H7 (cell line): Measurements from ENCODE around the gene NRM. TPM values are rescaled to one million over a fixed set of nuclear protein-coding genes. Genes with fewer than 3 reads are reported as not detected.
A peak's percentile ranks its signal among the peaks of the same experiment; 100 is the strongest.
"Not testable (repeated sequence)": the region's sequence is repeated elsewhere in the genome, so short reads cannot be mapped to it uniquely, and the experiment has no call there.

ENCODE experiments used
- DNase-seq: peaks from one replicate; pipeline ENCODE4 v3.0.0; 2012
- H3K27me3 ChIP-seq: 2 replicates; pipeline ENCODE4 v1.6.0; 2011; ENCODE audit warnings: mild to moderate bottlenecking, low read length; ENCODE audit not compliant: control insufficient read depth, insufficient read depth
- H3K36me3 ChIP-seq: replicated peaks from 2 replicates; pipeline ENCODE4 v1.5.1; 2011; ENCODE audit warnings: low read length; ENCODE audit not compliant: control insufficient read depth, insufficient read depth
- H3K4me3 ChIP-seq: 2 replicates; pipeline ENCODE4 v1.5.1; 2011; ENCODE audit warnings: low read depth, mild to moderate bottlenecking, control low read depth, low read length, moderate library complexity; ENCODE audit not compliant: insufficient read depth
- total RNA-seq: library from RNA; depleted of rRNA; stranded (reverse); fragments of >200 nt; shearing (Covaris generic); gene quantifications from 2 replicates; pipeline ENCODE4 v1.2.3, GENCODE V29; 2014; rRNA removed

The NRM gene, protein sequence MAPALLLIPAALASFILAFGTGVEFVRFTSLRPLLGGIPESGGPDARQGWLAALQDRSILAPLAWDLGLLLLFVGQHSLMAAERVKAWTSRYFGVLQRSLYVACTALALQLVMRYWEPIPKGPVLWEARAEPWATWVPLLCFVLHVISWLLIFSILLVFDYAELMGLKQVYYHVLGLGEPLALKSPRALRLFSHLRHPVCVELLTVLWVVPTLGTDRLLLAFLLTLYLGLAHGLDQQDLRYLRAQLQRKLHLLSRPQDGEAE
- total RNA-seq: 20.7 and 23.8 TPM in 2 replicates

DNA sequence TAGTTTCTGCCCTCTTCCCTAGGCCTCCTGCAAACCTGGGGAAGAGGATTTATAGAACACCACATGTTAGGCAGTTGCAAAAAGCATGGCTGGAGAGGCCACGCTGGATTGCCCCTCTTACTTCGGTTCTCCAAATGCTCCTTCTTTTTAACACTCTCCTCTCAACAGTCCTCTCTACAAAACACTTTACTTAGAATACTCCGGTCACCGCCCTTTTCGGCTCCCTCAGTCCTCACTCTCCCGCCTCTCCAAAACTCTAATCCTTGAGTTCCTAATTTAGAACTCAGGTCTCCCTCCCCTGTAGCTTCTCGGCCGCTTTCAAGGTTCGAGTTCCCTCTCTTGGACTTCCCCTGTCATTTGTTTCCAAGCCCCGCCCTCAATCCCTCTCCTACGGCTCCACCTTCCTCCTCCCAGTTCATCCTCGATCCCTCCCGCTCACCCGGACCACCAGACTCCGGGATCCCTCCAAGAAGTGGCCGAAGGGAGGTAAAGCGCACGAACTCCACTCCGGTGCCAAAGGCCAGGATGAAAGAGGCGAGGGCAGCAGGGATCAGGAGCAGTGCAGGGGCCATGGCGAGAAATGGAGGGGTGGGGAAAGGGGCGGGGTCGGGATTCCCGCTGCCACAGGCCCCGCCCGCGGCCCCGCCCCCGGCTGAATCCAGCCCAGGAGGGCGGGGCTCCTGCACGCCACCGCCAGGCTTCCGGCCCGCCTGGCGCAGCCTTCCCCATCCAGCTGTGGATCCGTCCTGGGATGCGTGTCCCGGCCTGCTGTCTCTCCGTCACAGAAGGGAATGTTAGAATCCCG, at the start of gene NRM:
TSS of gene NRM (minus strand) at position 582 of the 805 bp plus-strand sequence. CDS start at position 572, 10 bp downstream.
- Histone ChIP-seq H3K27me3 (no peaks in the 10 kb centered on the region), H3K36me3 (no peaks in the 10 kb centered on the region), H3K4me3 (peak within 1 kb of the TSS; percentile 52)
- peak; percentile 97 for DNase-seq

DNA sequence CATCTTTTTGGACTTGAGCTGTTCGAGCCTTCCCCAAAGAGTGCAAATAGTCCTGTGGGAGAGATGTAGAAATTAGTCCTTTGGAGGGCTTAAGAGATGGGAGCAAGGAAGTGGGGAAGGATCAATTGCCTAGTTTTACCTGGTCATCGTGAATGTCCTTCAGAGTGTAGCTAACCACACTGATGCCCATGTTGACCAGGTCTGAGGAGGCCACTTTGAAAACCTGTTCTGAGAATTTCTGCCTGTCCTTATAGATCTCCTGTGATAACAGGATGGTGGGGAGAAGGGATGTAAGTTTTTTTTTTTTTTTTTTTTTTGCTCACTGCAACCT, 49.7 kb upstream of the NRM start:
- DNase-seq: no peak
- Histone ChIP-seq H3K4me3 (no peak overlapping the region), H3K27me3 (no peaks in the 10 kb centered on the region), H3K36me3 (peaks cover 26% of the 10 kb centered on the region)

DNA sequence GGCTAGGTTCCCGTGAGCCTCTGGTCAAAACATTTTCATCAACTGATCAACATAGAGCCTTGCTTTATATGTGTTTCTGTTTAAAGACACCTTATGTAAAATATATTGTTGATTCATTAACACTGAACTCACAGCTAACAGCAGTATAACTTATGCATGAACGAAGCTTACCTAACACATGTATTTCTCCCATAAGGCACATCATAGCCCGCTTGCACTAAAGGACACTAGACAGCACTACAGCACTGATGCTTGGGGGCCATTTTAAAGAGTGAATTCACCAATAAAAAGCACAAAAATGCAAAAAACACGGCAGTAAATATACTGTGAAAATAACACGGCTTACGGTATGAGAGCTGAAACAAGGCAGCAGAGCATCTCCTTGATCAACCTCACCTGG, 47.7 kb upstream of the NRM start:
- Histone ChIP-seq H3K27me3 (no peaks in the 10 kb centered on the region), H3K36me3 (peaks cover 30% of the 10 kb centered on the region), H3K4me3 (no peak overlapping the region)
- DNase-seq: no peak

DNA sequence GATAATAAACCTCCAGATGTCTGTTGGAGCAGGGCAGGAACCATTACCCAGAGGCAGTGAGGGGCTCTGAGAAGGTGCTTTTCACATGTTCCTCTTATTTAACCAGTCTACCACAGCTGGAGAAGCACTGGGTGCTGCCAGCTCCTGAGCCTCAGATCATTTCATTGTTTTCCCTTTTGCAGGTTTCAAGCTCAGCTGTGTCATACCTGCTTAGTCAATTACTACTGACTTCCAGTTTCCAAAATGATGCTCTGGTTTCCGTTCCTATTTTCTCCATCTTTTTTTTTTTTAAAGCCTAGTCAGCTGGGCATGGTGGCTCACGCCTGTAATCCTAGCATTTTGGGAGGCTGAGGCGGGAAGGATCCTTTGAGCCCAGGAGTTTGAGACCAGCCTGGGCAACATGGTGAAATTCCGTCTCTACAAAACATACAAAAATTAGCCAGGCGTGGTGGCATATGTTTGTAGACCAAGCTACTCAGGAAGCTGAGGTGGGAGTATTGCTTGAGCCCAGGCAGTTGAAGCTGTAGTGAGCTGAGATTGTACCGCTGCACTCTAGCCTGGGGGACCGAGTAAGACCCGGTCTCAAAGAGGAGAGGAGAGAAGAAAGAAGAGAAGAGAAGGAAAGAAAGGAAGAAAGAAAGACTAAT, 45.0 kb upstream of the NRM start:
- H3K36me3 ChIP-seq: peaks cover 27% of the 10 kb centered on the region
- no peaks in the 10 kb centered on the region for H3K27me3 ChIP-seq
- no peak overlapping the region for H3K4me3 ChIP-seq
- DNase-seq: no peak

DNA sequence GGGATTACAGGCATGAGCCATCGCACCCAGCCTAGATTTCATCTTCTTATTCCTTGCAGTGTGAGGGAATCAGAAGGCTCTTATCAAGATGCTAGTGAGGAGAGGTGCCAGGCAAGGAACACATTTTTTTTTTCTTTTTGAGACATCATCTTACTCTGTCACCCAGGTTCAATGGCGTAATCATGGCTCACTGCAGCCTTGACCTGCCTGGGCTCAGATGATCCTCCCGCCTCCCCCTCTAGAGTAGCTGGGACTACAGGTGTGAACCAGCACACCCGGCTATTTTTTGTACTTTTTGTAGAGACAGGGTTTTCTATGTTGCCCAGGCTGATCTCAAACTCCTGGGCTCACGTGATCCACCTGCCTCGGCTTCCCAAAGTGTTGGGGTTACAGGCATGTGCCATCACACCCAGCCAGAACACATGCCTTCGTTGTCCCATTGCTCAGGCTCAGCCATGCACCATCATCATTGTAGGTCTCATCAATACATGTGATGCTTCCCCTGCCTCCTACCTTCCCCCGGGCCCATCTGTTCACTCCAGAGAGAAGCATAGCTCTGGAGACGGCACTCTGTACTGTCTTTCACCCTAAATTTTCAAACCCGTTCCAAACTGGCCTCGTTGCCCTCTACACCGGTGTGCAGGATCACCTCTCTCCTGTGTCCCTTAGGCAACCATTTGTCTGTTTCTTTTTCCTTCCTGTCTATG, 41.6 kb upstream of the NRM start:
- no peak overlapping the region for H3K4me3 ChIP-seq
- H3K27me3 ChIP-seq: no peaks in the 10 kb centered on the region
- peaks cover 30% of the 10 kb centered on the region for H3K36me3 ChIP-seq
- DNase-seq: no peak

DNA sequence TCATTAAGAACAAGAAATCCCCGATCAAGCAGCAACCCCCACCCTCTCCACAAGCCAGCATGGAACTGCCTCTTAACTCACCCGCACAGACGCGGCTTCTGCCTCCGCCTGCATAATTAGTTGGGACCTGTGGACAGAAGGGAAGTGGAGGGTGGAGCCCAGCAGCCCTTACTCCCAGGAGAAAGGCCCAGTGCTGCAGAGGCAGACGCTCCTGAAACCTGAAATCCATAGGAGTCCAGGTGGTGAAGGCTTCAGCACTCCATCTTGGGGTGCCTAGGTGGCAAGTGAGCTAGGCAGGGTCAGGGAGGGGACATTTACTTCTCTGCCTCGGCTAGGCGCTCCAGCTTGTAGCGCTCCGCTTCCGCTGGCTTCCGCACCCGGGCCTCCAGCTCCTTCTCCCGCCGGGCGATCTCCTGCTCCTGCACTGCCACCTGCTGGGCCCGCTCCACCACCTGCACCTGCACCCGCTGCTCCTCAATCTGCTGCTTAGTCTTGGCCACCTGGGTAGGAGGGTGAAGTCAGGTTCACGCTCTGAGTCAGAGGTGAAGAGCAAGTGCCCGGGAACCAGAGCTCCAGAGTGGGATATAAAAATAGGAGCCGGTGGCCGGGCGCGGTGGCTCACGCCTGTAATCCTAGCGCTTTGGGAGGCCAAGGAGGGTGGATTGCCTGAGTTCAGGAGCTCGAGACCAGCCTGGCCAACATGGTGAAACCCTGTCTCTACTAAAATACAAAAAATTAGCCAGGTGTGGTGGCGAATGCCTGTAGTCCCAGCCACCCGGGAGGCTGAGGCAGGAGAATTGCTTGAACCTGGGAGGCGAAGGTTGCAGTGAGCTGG, 40.0 kb upstream of the NRM start:
- Histone ChIP-seq H3K27me3 (no peaks in the 10 kb centered on the region), H3K36me3 (peaks cover 26% of the 10 kb centered on the region), H3K4me3 (no peak overlapping the region)
- peak; percentile 87 for DNase-seq

DNA sequence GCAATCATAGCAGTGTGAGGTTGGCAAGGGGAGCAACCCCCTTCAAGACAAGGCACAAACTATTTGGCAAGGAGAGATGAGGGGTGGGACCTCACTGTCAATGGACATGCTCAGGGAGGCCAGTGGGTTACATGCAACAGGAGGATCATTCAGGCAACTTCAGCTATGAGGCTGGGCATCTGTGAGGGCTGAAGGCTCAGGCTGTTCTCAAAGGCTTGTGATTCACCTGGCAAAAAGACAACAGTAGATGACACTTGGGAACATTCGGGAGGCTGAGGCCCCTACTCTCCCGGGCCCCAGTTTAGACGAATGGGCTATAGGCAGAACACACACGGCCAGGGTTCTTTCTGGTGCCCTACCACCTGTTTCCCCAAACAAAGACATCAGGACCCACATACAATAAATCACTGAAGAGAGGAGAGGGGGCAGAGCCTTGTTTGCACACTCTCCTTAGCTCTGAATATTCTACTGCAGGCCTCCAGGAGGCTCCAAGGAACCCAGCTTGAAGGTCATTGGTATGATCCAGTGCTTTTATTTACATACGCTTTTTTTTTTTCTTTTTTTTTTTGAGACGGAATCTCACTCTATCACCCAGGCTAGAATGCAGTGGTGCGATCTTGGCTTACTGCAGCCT, 37.3 kb upstream of the NRM start:
- H3K36me3 ChIP-seq: peaks cover 36% of the 10 kb centered on the region
- no peaks in the 10 kb centered on the region for H3K27me3 ChIP-seq
- DNase-seq: peak; percentile 49
- H3K4me3 ChIP-seq: no peak overlapping the region

DNA sequence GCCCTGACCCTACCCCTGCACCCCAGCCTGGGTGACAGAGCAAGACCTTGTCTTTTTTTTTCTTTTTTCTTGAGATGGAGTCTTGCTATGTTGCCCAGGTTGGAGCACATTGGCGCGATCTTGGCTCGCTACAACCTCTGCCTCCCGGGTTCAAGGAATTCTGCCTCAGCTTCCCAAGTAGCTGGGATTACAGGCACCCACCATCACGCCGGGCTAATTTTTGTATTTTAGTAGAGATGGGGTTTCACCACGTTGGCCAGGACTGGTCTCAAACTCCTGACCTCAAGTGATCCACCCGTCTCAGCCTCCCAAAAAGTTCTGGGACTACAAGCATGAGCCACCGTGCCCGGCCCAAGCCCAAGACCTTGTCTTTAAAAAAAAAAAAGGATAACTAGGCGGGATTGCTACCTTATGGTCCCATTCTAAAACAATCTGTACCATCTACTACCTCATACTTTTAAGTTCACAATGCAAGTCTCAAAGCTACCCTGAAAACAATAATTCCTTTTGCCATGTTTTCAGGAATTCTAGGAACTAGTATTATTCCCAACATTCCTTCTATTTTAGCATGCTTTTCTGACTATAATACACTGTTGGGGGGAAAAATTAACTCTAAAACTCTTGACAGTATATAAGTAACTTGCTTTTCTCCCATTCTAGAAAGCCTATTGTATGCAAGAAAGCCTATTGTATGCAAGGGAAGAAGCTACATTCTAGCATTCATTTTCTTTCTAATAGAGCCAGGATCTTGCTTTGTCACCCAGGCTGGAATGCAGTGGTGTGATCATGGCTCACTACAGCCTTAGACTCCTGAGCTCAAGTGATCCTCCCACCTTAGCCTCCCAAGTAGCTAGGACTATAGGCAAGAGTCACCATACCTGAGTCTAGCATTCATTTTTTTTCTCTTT, 36.0 kb upstream of the NRM start:
- Histone ChIP-seq H3K4me3 (no peak overlapping the region), H3K36me3 (peaks cover 46% of the 10 kb centered on the region), H3K27me3 (no peaks in the 10 kb centered on the region)
- DNase-seq: no peak

DNA sequence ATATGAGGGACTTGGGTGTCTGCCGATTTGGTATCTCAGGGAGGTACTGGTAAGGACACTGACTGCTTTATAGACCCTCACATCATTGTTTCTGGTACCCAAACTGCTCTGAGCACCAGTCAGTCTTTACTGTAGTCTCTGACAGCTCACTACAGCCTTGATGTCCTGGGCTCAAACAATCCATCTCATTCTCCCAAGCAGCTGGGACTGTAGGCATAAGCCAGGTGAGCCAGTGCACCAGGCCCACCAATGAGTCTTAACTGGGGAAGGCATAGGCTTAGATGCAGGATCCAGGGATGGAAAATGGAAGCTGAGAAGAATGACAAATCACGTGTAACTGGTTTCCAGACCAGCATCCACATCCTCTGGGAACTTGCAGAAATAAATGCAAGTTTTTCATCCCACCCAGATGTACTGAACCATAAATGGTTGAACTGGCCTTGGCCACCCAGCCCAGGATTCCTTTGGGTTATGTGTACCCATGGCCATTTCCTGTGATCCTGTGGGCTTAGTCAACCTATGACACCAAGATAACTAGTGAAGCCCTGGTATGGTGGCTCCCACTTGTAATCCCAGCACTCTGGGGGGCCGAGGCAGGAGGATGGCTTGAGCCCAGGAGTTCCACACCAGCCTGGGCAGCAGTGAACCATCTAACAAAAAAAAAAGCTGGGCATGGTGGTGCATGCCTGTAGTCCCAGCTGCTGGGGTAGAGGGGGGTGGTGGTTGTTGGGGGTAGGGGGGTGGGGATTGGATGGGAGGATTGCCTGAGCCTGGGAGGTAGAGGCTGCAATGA, 35.1 kb upstream of the NRM start:
- Histone ChIP-seq H3K36me3 (peaks cover 48% of the 10 kb centered on the region), H3K27me3 (no peaks in the 10 kb centered on the region), H3K4me3 (no peak overlapping the region)
- peak; percentile 33 for DNase-seq

DNA sequence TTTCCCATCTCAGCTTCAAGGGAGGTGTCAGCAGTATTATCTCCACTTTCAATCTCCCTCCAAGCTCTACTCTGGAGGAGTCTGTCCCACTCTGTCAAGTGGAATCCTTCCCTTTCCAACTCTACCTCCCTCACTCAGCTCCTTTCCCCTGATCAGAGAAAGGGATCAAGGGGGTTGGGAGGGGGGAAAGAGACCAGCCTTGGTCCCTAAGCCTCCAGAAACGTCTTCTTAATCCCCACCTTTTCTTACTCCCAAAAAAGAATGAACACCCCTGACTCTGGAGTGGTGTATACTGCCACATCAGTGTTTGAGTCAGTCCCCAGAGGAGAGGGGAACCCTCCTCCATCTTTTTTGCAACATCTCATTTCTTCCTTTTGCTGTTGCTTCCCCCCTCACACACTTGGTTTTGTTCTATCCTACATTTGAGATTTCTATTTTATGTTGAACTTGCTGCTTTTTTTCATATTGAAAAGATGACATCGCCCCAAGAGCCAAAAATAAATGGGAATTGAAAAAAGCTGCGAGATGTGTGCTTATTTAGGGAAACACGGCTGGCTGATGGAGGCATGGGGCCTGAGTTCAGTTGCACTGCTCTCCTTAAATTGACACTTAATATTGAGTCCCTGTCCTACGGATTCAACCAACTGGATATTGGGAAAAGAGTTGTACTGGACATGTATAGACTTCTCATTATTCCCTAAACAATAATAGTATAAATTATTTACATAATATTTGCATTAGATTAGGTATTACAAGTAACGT, 34.3 kb upstream of the NRM start:
- Histone ChIP-seq H3K4me3 (no peak overlapping the region), H3K27me3 (no peaks in the 10 kb centered on the region), H3K36me3 (peaks cover 42% of the 10 kb centered on the region)

DNA sequence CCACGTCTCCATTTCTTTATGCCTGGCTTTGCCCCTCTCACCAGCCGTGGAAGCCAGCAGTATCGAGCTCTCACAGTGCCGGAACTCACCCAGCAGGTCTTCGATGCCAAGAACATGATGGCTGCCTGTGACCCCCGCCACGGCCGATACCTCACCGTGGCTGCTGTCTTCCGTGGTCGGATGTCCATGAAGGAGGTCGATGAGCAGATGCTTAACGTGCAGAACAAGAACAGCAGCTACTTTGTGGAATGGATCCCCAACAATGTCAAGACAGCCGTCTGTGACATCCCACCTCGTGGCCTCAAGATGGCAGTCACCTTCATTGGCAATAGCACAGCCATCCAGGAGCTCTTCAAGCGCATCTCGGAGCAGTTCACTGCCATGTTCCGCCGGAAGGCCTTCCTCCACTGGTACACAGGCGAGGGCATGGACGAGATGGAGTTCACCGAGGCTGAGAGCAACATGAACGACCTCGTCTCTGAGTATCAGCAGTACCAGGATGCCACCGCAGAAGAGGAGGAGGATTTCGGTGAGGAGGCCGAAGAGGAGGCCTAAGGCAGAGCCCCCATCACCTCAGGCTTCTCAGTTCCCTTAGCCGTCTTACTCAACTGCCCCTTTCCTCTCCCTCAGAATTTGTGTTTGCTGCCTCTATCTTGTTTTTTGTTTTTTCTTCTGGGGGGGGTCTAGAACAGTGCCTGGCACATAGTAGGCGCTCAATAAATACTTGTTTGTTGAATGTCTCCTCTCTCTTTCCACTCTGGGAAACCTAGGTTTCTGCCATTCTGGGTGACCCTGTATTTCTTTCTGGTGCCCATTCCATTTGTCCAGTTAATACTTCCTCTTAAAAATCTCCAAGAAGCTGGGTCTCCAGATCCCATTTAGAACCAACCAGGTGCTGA, 33.3 kb upstream of the NRM start:
- H3K4me3 ChIP-seq, H3K27me3 ChIP-seq, DNase-seq: not testable (repeated sequence)
- peaks cover 35% of the 10 kb centered on the region for H3K36me3 ChIP-seq

More for the DNA sequence above, 34.3 kb upstream of the NRM start:
- DNase-seq: no peak
